T follicular helper cell (primary cell): ENCODE results near the gene TMEM269.

ENCODE experiments used
- DNase-seq: peaks from one replicate; pipeline ENCODE4 v3.0.0-alpha.2; 2020; ENCODE audit warnings: low read depth

The TMEM269 gene

GRCh38 chr1:42848823-42849537, 64.2 kb downstream of the TMEM269 start:
- DNase-seq: no peak

DNA sequence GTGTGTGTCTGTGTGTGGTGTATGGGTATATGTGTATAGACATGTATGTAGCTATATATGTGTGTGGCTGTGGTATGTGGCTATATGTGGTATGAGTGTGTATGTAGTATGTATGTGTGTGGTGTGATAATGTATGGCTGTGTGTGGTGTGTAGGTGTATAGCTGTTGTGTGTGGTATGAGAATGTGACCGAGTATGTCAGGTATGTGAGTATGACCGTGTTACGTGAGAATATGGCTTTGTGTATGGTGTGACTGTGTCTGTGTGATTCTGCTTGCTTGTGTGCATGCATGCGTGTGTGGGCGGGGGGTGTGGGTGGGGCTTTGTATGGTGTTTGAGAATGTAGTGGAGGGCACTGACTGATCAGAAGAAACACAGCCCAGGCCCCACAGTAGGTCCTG, 65.2 kb downstream of the TMEM269 start:
- no peak for DNase-seq
